ENCODE results near the gene ZNF831.

The ZNF831 gene

GRCh38 chr20:59182401-59183044 lies 18.9 kb downstream of the ZNF831 start:
- no peak overlapping the region for H3K27ac ChIP-seq
- TF ChIP-seq ZFX (IDR thresholded peaks at IDR 0.05): no peak
- TF ChIP-seq CTCF (conservative IDR thresholded peaks at IDR 0.05): no peak

DNA sequence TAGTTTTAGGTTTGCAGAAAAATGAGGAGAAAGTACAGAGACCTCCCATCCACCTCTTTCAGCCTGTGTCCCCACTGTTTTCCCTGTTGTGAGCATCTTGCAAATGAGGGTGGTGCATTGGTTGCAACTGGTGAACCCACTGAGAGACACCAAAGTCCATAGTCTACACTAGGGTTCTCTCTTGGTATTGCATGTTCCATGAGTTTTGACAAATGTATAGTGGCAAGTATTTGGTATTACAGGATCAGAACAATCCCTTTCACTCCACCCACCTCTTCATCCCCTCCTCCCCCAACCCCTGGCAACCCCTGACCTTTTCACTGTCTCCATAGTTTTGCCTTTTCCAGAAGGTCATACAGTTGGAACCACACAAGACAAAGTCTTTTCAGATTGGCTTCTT lies 20.1 kb downstream of the ZNF831 start:
- TF ChIP-seq ZFX (IDR thresholded peaks at IDR 0.05) (no peak), CTCF (conservative IDR thresholded peaks at IDR 0.05) (no peak)

DNA sequence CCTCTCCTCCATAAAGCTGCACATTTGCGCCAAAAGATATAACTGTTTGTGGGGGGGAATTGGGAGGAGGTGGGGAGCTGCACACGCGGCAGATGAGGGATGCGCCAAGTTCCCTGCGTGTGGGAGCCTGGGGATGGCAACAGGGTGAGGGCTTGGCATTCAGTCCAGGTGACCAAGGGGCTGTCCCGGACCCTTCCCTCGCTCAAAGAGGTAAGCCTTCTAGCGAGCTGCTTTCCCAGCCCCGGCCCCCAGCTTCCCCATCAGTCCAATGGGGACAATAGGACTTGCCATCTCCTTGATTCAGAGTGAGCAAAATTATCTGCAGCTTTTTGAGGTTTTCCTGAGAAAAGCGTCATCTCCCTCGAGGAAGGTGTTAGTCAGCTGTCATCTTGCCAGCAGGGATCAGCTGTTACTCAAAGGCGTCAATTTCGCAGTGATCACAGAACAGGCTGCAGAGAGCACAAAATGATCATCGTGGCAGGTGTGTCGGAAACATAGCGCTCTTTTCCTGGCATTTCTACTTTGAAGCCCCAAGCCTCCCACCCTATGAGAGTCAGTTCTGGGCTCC lies 21.3 kb downstream of the ZNF831 start:
- no peak for TF ChIP-seq ZFX (IDR thresholded peaks at IDR 0.05)
- no peak for TF ChIP-seq CTCF (conservative IDR thresholded peaks at IDR 0.05)
- no peak overlapping the region for H3K27ac ChIP-seq

More for the DNA sequence above, 20.1 kb downstream of the ZNF831 start:
- no peak overlapping the region for H3K27ac ChIP-seq

GRCh38 chr20:59185809-59186208 lies 22.2 kb downstream of the ZNF831 start:
- no peak overlapping the region for H3K27ac ChIP-seq
- TF ChIP-seq ZFX (IDR thresholded peaks at IDR 0.05) (no peak), CTCF (conservative IDR thresholded peaks at IDR 0.05) (no peak)

DNA sequence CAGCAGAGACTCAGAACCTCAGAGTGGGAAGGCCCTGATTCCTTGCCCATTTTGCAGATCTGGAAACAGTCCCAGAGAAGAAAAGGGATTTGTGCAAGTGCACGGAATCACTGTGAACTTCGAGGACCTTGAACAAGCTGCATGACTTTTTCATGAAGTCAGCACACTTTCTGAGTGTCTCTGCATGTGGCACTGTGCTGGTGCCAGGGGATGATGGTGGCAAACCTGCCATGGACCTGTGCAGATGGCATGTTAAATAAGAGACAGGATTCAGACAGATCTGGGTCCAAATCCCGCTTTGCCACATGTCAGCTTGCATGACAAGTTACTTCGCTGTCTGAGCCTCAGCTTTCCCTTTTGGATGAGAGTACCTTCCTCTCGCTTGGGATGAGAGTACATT lies 26.8 kb downstream of the ZNF831 start:
- H3K27ac ChIP-seq: no peak overlapping the region
- TF ChIP-seq CTCF (conservative IDR thresholded peaks at IDR 0.05): no peak
- no peak for TF ChIP-seq ZFX (IDR thresholded peaks at IDR 0.05)

DNA sequence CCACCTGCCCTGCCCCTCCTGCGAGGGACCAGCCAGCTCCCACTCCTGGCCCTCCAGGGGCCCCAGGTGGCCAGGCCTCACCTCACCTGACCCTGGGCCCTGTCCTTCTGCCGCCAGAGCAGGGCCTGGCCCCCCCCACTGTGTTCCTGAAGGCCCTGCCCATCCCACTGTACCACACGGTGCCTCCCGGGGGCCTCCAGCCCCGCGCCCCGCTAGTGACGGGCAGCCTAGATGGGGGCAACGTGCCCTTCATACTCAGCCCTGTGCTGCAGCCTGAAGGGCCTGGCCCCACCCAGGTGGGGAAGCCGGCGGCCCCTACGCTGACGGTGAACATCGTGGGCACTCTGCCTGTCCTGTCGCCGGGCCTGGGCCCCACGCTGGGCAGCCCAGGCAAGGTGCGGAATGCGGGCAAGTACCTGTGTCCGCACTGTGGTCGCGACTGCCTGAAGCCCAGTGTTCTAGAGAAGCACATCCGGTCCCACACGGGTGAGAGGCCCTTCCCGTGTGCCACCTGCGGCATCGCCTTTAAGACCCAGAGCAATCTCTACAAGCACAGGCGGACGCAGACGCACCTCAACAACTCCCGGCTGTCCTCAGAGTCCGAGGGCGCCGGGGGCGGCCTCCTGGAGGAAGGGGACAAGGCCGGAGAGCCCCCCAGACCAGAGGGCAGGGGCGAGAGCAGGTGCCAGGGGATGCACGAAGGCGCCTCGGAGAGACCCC lies 27.6 kb downstream of the ZNF831 start:
- H3K27ac ChIP-seq: no peak overlapping the region
- no peak for TF ChIP-seq CTCF (conservative IDR thresholded peaks at IDR 0.05)
- TF ChIP-seq ZFX (IDR thresholded peaks at IDR 0.05): no peak
